ENCODE results near the gene IMPDH1. TPM values are rescaled to one million over a fixed set of nuclear protein-coding genes. Genes with fewer than 3 reads are reported as not detected.

IMPDH1 gene
- total RNA-seq, 1 experiment from 2014 or later = 114 TPM

DNA sequence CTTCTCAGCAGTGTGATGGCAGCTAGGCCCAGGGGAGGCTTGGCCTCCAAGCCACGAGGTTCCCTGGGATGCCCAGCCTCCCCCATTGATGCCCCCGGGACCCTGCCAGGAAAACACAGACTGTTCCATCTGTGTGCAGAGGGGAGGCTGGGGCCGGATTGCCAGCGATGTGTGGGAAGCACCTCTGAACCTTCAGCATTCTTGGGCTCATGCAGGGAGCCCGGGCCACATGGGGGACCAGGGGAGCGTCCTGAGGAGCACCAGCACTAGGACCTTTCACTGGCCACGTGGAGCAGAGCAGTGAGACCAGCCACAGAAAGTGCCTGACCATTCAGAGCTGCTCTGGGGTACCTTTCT lies 2.6 kb downstream of the IMPDH1 start:
- H3K27me3 ChIP-seq (ENCODE audit: control insufficient read depth, insufficient read depth, low read length) = no peaks in the 10 kb centered on the region
- ChIA-PET CTCF (interaction anchor here (1.0 to 1.2 kb wide), 2 partner anchors 54 to 60 kb away, joined by 3 read pairs; no protein-coding TSS in a partner anchor), POLR2A (no interaction called here)
- no peak for TF ChIP-seq POLR2AphosphoS5 (IDR thresholded peaks at IDR 0.05; ENCODE audit: low read depth, low read length)
- TF ChIP-seq TCF7L2 (IDR thresholded peaks at IDR 0.05; ENCODE audit: low read depth, low read length) = no peak
- no peak for TF ChIP-seq SIN3A (IDR thresholded peaks at IDR 0.05; ENCODE audit: borderline replicate concordance, insufficient read depth, low read depth, low read length)
- no TSS peak for BruUV-seq (replicated peaks)
- in situ Hi-C loops (cut with HindIII; ENCODE audit: low pct_unique_long_range_greater_than_20kb, low sequenced_read_pairs) = no loop called here
- ATAC-seq = no peak
- DNase-seq (ENCODE audit: low read depth, low spot score) = no peak
- H3K4me3 ChIP-seq (ENCODE audit: low read depth in 2 of 2, low read length in 2 of 2) = no peak overlapping the region
- no peaks in the 10 kb centered on the region; the same call in 1 of the 2 replicates for H3K36me3 ChIP-seq (ENCODE audit: control insufficient read depth, insufficient read depth, low read length)
- 0 out of 2 replicates have a peak overlapping the region, but pooled peaks have one; percentile 31 for H3K27ac ChIP-seq (ENCODE audit: low read length)
- intact Hi-C loops (cut with micrococcal nuclease; ENCODE audit: unreplicated experiment) = no loop called here
- H3K4me1 ChIP-seq (ENCODE audit: control insufficient read depth, insufficient read depth, low read length) = peaks cover 35% of the 10 kb centered on the region
- H3K9me3 ChIP-seq (ENCODE audit: control insufficient read depth, insufficient read depth, low read depth, low read length) = no peaks in the 10 kb centered on the region

DNA sequence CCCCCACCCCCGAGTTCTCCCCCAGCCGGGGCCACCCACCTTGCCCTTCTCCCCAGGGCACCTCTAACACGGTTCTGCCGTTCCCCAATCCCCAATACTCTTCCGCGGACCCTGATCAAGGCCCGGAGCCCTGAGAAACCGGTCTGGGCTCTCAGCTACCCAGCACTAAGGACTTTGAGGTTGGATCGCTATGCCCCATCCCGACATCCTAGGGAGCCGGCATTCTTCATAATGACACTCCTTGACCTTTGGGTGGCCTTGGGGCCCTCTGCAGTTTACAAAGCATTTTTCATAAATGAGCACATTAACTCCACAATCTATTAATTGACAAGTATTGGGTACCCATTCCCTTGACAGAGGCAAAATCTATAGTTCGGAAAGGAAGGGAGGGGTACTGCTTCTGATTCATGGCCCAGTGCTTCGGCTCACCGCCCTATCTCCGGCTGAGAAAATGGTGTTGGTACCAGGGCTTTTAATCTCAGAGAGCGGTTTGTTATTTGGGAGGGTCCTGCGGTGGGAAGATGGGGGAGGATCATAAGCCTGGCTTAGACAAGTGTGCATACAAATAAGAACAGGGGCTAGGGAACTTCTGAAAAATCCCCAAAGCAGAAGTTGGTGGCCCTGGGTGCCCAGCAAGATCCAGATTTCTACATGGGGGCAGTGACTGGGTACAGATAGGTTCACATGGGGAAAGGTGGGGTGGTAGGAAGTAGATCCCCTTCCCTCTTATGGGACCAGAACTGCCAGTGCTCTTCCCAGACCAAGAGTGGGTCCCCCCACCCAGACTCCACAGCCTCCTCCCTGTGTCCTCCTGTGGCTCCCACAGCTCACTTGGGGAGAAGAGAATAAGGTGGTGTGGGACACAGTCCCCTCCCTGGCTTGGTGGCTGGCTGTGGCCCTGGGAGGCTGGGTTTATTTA lies 3.2 kb downstream of the IMPDH1 start:
- Histone ChIP-seq H3K36me3 (ENCODE audit: control insufficient read depth, insufficient read depth, low read length) (no peaks in the 10 kb centered on the region; the same call in 1 of the 2 replicates), H3K4me3 (ENCODE audit: low read depth in 2 of 2, low read length in 2 of 2) (peak overlapping the region; percentile 44 to 62), H3K27me3 (ENCODE audit: control insufficient read depth, insufficient read depth, low read length) (no peaks in the 10 kb centered on the region), H3K9me3 (ENCODE audit: control insufficient read depth, insufficient read depth, low read depth, low read length) (no peaks in the 10 kb centered on the region), H3K27ac (ENCODE audit: low read length) (peak overlapping the region; percentile 34; the same call in 1 of the 2 replicates), H3K4me1 (ENCODE audit: control insufficient read depth, insufficient read depth, low read length) (peaks cover 35% of the 10 kb centered on the region)
- no peak for ATAC-seq
- in situ Hi-C loops (cut with HindIII; ENCODE audit: low pct_unique_long_range_greater_than_20kb, low sequenced_read_pairs) (no loop called here), intact Hi-C loops (cut with micrococcal nuclease; ENCODE audit: unreplicated experiment) (no loop called here)
- TF ChIP-seq, protein P1, sequence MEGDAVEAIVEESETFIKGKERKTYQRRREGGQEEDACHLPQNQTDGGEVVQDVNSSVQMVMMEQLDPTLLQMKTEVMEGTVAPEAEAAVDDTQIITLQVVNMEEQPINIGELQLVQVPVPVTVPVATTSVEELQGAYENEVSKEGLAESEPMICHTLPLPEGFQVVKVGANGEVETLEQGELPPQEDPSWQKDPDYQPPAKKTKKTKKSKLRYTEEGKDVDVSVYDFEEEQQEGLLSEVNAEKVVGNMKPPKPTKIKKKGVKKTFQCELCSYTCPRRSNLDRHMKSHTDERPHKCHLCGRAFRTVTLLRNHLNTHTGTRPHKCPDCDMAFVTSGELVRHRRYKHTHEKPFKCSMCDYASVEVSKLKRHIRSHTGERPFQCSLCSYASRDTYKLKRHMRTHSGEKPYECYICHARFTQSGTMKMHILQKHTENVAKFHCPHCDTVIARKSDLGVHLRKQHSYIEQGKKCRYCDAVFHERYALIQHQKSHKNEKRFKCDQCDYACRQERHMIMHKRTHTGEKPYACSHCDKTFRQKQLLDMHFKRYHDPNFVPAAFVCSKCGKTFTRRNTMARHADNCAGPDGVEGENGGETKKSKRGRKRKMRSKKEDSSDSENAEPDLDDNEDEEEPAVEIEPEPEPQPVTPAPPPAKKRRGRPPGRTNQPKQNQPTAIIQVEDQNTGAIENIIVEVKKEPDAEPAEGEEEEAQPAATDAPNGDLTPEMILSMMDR (IDR thresholded peaks at IDR 0.05) = no peak
- TF ChIP-seq, protein P2, sequence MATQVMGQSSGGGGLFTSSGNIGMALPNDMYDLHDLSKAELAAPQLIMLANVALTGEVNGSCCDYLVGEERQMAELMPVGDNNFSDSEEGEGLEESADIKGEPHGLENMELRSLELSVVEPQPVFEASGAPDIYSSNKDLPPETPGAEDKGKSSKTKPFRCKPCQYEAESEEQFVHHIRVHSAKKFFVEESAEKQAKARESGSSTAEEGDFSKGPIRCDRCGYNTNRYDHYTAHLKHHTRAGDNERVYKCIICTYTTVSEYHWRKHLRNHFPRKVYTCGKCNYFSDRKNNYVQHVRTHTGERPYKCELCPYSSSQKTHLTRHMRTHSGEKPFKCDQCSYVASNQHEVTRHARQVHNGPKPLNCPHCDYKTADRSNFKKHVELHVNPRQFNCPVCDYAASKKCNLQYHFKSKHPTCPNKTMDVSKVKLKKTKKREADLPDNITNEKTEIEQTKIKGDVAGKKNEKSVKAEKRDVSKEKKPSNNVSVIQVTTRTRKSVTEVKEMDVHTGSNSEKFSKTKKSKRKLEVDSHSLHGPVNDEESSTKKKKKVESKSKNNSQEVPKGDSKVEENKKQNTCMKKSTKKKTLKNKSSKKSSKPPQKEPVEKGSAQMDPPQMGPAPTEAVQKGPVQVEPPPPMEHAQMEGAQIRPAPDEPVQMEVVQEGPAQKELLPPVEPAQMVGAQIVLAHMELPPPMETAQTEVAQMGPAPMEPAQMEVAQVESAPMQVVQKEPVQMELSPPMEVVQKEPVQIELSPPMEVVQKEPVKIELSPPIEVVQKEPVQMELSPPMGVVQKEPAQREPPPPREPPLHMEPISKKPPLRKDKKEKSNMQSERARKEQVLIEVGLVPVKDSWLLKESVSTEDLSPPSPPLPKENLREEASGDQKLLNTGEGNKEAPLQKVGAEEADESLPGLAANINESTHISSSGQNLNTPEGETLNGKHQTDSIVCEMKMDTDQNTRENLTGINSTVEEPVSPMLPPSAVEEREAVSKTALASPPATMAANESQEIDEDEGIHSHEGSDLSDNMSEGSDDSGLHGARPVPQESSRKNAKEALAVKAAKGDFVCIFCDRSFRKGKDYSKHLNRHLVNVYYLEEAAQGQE (IDR thresholded peaks at IDR 0.05; ENCODE audit: insufficient read depth in 1 of 2, low read depth in 2 of 2, low read length in 1 of 2) = no peak
- TF ChIP-seq POLR2AphosphoS5 (IDR thresholded peaks at IDR 0.05; ENCODE audit: low read depth, low read length) (no peak), SIN3A (IDR thresholded peaks at IDR 0.05; ENCODE audit: borderline replicate concordance, insufficient read depth, low read depth, low read length) (no peak), TCF7L2 (IDR thresholded peaks at IDR 0.05; ENCODE audit: low read depth, low read length) (no peak)
- ChIA-PET CTCF (no interaction called here), POLR2A (no interaction called here)
- BruUV-seq (replicated peaks) = no TSS peak
- no peak for DNase-seq (ENCODE audit: low read depth, low spot score)

Measured in Panc1 (cell line).